GM18526 (cell line): ENCODE data around the gene SP8.

ENCODE experiments used
- POLR2A ChIP-seq: IDR thresholded peaks from 3 replicates; pipeline ENCODE4 v1.6.1; 2011; ENCODE audit not compliant: insufficient read length; ENCODE audit errors: extremely low read depth

Gene SP8

DNA sequence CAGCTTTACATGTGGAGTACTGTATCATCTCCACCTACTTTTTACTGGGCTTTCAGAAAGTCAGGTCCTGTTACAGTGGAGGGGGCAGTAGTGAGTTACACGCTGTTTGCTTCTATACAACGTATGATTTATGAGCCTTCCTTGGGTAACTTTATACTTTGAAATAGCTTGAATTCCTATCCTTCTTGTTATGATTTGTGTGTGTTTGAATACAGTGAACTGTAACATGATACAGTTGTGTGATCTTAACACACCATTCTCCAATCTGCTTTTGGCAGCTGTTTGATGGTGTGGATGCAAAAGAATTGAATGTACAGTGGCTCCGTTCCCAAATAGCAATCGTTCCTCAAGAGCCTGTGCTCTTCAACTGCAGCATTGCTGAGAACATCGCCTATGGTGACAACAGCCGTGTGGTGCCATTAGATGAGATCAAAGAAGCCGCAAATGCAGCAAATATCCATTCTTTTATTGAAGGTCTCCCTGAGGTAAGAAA is 41.7 kb downstream of the SP8 start:
- no peak for TF ChIP-seq POLR2A

DNA sequence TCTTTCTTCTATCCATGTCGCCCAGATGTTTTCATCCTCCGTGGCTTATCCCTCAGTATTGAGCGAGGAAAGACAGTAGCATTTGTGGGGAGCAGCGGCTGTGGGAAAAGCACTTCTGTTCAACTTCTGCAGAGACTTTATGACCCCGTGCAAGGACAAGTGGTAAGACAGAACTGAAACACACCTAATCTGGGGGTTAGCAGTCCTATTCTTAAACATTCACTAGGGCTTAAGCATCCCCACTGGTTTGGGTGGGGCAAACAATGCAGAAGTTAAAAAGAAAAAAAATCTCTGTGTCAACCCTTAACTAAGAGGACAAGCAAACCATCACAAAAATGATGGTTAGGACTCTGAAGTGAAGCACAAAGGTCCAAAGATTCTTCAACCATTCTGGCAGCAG is 43.8 kb downstream of the SP8 start:
- no peak for TF ChIP-seq POLR2A

DNA sequence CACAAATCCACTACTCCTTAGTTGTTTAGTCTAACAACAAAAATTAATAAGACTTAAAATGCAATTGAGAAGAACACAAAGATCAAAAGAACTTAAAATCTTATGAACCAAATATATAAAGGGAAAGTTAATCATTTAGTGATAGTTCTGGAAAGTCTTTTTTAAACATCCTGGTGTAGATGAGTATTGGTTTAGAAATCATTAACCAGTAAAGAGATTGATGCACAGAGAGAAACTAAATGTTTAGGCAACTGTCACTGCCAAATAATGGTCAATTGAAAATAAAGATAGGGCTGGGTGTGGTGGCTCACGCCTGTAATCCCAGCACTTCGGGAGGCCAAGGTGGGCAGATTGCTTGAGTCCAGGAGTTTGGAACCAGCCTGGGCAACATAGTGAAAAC is 44.9 kb downstream of the SP8 start:
- no peak for TF ChIP-seq POLR2A

DNA sequence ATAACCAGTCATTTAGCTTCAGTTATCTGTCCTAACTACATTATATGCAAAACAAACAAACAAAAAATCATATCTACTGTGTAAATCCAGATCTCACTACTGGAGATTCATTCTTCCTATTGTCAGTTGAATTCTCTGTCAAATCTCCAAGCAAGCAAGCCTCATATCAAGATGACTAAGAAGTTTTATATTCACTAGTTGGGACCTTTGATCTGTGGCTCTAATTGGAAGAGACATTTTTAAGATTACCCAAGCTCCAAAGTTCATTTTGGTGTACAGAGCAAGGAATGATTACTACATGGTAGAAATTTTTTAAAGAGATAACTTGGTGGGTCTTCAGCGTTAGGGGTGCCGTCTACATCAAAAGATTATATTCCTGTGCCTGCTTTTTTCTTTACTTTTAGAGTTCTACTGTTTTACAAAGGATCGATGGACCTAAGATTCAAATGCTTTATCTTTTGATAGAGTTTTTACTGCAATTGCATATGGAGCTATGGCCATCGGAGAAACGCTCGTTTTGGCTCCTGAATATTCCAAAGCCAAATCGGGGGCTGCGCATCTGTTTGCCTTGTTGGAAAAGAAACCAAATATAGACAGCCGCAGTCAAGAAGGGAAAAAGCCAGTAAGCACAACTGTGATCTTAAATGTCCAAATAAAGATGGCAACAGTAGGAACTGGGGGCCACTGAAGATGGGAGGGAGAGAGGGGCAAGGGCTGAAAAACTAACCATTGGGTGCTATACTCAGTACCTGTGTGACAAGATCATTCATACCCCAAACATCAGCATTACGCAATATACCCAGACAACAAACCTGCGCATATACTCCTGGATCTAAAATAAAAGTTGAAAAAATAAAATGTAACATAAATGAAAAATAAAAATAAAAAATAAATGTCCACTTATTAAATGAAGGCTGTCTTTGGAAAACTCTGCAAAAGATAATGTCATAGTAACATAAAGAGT is 47.9 kb downstream of the SP8 start:
- no peak for TF ChIP-seq POLR2A

DNA sequence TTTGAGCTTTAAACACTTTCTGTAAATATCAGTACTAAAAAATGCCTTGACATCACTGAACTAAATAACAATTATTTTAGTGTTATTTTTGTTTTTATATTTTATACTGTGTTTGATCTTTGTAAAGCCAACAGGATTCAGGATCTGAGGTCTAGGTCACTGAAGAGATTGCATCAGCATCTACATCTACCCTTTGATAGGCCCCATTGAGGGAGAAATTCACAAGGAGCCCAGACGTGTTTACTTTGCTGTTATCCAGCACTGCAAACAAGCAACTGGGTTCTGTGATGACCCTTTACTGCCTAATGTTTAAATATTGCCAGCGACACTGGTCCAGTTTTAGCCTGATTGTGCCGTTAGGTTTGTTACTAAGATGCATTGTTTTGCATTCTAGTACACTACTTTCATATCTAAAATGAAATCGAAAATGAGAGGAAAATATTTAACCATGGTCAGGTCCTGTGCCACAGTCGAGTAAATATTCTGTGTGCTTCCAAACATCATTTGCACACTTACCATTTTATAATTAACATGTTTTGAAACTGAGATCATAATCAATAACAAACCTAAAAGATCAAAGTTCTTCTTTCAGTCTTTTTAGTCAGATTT is 48.7 kb downstream of the SP8 start:
- no peak for TF ChIP-seq POLR2A

DNA sequence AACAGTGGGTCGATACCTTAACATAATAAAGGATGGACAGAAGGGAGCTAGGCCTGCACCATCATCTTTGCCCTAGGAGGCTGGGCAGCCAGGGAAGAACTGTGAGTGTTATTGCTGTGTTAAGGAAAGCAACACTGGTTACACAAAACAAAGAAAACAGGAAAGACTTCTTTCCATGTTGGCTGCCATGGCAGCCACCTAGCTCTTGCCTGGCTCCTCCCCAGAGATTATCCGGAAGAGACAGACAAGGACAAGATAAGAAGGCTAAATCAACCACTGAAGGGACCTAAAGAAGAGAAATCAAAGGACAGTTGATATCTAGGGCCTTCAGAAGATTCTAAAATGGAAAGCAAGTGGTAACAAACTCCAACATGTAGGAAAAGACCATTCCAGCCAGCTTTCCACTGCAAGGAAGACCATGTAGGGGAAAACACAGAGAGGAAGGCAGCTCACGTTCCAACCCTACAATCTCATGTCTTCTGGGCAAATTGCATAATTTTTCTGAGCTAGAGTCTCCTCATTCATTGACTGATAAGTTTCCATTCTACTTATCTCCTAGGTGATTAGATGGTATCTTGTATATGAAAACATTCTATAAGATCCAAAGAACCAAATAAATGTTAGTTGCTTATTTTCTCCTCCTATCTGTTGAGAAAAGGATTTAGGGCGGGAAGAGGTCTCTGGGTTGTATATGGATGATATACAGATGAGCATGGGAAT is 51.2 kb downstream of the SP8 start:
- TF ChIP-seq POLR2A: no peak
